SK-N-SH treated with all-trans-retinoic acid at 6 μM for 48 hours (cell line): ENCODE data around the gene EMC10.

ENCODE experiments used
- ATAC-seq: fragments of 200-7000 bp; cut with Tn5 transposase; 3 replicates; pipeline ENCODE4 v1.9.1; 2020; ENCODE audit warnings: mild to moderate bottlenecking, moderate library complexity
- ARNTL ChIP-seq: fragments of 450-650 bp; formaldehyde crosslinking; IDR thresholded peaks from 2 replicates; pipeline ENCODE4 v1.5.0; 2020; ENCODE audit warnings: low read depth, mild to moderate bottlenecking, moderate library complexity, borderline replicate concordance
- BACH2 ChIP-seq: fragments of 250-450 bp; sonication (Bioruptor Pico); IDR thresholded peaks from 2 replicates; pipeline ENCODE4 v1.9.0; 2021; ENCODE audit warnings: mild to moderate bottlenecking, borderline replicate concordance
- CSDC2 ChIP-seq: fragments of 250-450 bp; sonication (Bioruptor Pico); IDR thresholded peaks from 2 replicates; pipeline ENCODE4 v1.5.0; 2020; ENCODE audit warnings: mild to moderate bottlenecking, moderate library complexity
- ESRRG ChIP-seq: fragments of 250-450 bp; sonication (Bioruptor Pico); IDR thresholded peaks from 2 replicates; pipeline ENCODE4 v1.6.1; 2021; ENCODE audit warnings: mild to moderate bottlenecking
- GLIS3 ChIP-seq: fragments of 250-450 bp; sonication (Bioruptor Pico); IDR thresholded peaks from 2 replicates; pipeline ENCODE4 v1.5.0; 2020; ENCODE audit warnings: mild to moderate bottlenecking, moderate library complexity
- ISL1 ChIP-seq: fragments of 250-450 bp; sonication (Bioruptor Pico); IDR thresholded peaks from 2 replicates; pipeline ENCODE4 v2.1.2; 2022; ENCODE audit warnings: mild to moderate bottlenecking, moderate library complexity
- OSR1 ChIP-seq: fragments of 250-450 bp; sonication (Bioruptor Pico); IDR thresholded peaks from 2 replicates; pipeline ENCODE4 v1.8.0; 2022; ENCODE audit warnings: moderate library complexity, mild to moderate bottlenecking, inconsistent platforms
- PATZ1 ChIP-seq: fragments of 250-450 bp; sonication (Bioruptor Pico); IDR thresholded peaks from 2 replicates; pipeline ENCODE4 v1.8.0; 2020; ENCODE audit warnings: mild to moderate bottlenecking, moderate library complexity, borderline replicate concordance
- POU6F1 ChIP-seq: fragments of 250-450 bp; sonication (Bioruptor Pico); IDR thresholded peaks from 2 replicates; pipeline ENCODE4 v1.8.0; 2021; ENCODE audit warnings: low read depth, mild to moderate bottlenecking, moderate library complexity, borderline replicate concordance
- PPARA ChIP-seq: fragments of 250-450 bp; sonication (Bioruptor Pico); IDR thresholded peaks from 2 replicates; pipeline ENCODE4 v1.5.0; 2020; ENCODE audit warnings: mild to moderate bottlenecking, borderline replicate concordance
- RARB ChIP-seq: fragments of 250-450 bp; sonication (Bioruptor Pico); IDR thresholded peaks from 2 replicates; pipeline ENCODE4 v1.8.0; 2021; ENCODE audit warnings: mild to moderate bottlenecking, moderate library complexity
- SNAI2 ChIP-seq: fragments of 250-450 bp; sonication (Bioruptor Pico); IDR thresholded peaks from 2 replicates; pipeline ENCODE4 v1.5.0; 2020; ENCODE audit warnings: mild to moderate bottlenecking, moderate library complexity
- TCF4 ChIP-seq: fragments of 250-450 bp; sonication (Bioruptor Pico); IDR thresholded peaks from 2 replicates; pipeline ENCODE4 v1.8.0; 2021; ENCODE audit warnings: mild to moderate bottlenecking, moderate library complexity, borderline replicate concordance
- TOX ChIP-seq: fragments of 250-450 bp; sonication (Bioruptor Pico); IDR thresholded peaks from 2 replicates; pipeline ENCODE4 v1.8.0; 2021; ENCODE audit warnings: mild to moderate bottlenecking, moderate library complexity, borderline replicate concordance
- ZC3H10 ChIP-seq: fragments of 250-450 bp; sonication (Bioruptor Pico); IDR thresholded peaks from 2 replicates; pipeline ENCODE4 v1.5.1; 2021; ENCODE audit warnings: mild to moderate bottlenecking, moderate library complexity
- ZFP3 ChIP-seq: fragments of 250-450 bp; sonication (Bioruptor Pico); IDR thresholded peaks from 2 replicates; pipeline ENCODE4 v1.5.0; 2020; ENCODE audit warnings: mild to moderate bottlenecking, moderate library complexity
- ZFP30 ChIP-seq: fragments of 450-650 bp; formaldehyde crosslinking; IDR thresholded peaks from 2 replicates; pipeline ENCODE4 v1.5.0; 2022; ENCODE audit warnings: mild to moderate bottlenecking, moderate library complexity
- ZNF565 ChIP-seq: fragments of 450-650 bp; formaldehyde crosslinking; conservative IDR thresholded peaks from 2 replicates; pipeline ENCODE4 v1.5.0; 2020; ENCODE audit warnings: low read depth, mild to moderate bottlenecking, moderate library complexity
- ZNF70 ChIP-seq: fragments of 450-650 bp; formaldehyde crosslinking; IDR thresholded peaks from 2 replicates; pipeline ENCODE4 v1.5.0; 2020; ENCODE audit warnings: mild to moderate bottlenecking, moderate library complexity
- ZNF8 ChIP-seq: fragments of 450-650 bp; formaldehyde crosslinking; IDR thresholded peaks from 2 replicates; pipeline ENCODE4 v1.5.0; 2020; ENCODE audit warnings: mild to moderate bottlenecking, moderate library complexity
- TF ChIP-seq, protein P1 (sequence below): fragments of 250-450 bp; sonication (Bioruptor Pico); IDR thresholded peaks from 2 replicates; pipeline ENCODE4 v1.5.1; 2021; ENCODE audit warnings: mild to moderate bottlenecking, moderate library complexity
- TF ChIP-seq, protein P2 (sequence below): fragments of 250-450 bp; sonication (Bioruptor Pico); IDR thresholded peaks from 2 replicates; pipeline ENCODE4 v1.5.0; 2020; ENCODE audit warnings: mild to moderate bottlenecking, moderate library complexity

EMC10 gene

DNA sequence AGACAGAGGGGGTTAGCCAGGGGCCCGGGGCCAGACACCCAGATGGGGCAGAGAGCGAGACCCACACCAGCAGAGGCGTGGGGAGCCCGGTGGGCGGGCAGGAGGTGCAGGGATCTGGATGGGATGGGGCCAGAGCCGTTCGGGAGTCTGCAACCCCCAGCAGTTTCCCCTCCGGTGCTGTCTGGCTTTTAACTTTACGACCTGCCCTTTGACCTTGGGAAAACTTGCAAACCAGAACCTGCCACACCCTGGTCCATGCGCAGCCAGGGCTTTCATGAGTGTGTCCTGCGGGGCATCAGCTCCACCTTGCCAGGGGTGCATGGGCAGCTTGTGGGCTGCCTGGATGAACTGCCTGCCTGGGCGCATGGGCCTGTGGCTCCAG lies 24.9 kb downstream of the EMC10 start:
- ATAC-seq = no peak; the same call in 2 of the 3 replicates
- no peak for TF ChIP-seq PPARA (CRISPR knock-in tag)
- TF ChIP-seq, protein P1, sequence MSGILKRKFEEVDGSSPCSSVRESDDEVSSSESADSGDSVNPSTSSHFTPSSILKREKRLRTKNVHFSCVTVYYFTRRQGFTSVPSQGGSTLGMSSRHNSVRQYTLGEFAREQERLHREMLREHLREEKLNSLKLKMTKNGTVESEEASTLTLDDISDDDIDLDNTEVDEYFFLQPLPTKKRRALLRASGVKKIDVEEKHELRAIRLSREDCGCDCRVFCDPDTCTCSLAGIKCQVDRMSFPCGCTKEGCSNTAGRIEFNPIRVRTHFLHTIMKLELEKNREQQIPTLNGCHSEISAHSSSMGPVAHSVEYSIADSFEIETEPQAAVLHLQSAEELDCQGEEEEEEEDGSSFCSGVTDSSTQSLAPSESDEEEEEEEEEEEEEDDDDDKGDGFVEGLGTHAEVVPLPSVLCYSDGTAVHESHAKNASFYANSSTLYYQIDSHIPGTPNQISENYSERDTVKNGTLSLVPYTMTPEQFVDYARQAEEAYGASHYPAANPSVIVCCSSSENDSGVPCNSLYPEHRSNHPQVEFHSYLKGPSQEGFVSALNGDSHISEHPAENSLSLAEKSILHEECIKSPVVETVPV = no peak
- TF ChIP-seq SNAI2 (CRISPR knock-in tag) = no peak
- TF ChIP-seq PATZ1 = no peak
- no peak for TF ChIP-seq BACH2 (CRISPR knock-in tag)
- TF ChIP-seq OSR1 = no peak
- TF ChIP-seq TOX (CRISPR knock-in tag) = no peak

DNA sequence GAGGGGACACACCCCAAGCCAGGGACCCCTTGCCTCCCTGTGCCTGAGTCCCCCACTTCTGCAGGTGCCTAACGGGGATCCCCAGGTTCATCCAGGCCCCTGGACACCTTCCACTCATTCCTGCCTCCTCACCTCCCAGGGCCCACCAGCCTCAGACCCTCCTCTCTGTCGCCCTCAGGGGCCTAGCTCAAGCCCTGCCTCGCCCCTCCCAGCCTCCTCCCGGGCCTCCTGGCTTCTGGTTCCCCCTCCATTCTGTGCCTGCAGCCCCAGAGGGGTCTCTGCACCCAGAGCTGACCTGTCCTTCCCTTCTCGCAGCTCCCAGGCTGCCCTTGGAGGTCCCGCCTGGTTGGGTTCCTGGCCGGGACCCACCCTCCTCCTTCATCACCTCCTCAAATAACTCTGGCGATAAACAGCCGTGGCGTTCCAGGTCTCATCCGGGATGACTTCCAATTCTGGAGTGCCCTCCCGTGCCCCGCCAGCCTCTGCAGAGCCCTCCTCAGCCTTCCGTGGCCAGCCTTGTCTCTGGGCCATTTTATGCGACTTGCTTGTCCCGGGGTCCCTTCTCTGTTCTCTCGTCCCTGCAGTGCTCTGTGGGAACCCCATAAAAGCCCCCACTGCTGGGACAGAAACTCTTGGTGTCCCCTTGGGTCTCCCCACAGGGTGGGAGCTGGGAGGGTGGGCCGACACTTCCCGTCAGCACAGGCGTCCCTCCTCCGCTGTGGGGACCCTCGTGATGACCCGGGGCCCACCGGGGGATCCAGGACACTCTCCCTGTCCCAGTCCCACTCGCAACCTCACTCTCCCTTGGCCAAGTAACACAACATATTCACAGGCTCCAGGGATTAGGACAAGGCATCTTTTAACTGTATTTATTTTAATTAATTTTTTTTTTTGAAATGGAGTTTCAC lies 25.5 kb downstream of the EMC10 start:
- TF ChIP-seq ESRRG (CRISPR knock-in tag) (no peak), BACH2 (CRISPR knock-in tag) (no peak), TOX (CRISPR knock-in tag) (no peak), TCF4 (no peak), OSR1 (no peak), ZFP3 (CRISPR knock-in tag) (no peak), POU6F1 (CRISPR knock-in tag) (no peak), ZFP30 (CRISPR knock-in tag) (no peak), ARNTL (no peak), PPARA (CRISPR knock-in tag) (no peak), CSDC2 (no peak), RARB (CRISPR knock-in tag) (no peak), ISL1 (no peak), SNAI2 (CRISPR knock-in tag) (no peak), ZNF70 (no peak), ZC3H10 (CRISPR knock-in tag) (no peak), PATZ1 (no peak)
- TF ChIP-seq, protein P2, sequence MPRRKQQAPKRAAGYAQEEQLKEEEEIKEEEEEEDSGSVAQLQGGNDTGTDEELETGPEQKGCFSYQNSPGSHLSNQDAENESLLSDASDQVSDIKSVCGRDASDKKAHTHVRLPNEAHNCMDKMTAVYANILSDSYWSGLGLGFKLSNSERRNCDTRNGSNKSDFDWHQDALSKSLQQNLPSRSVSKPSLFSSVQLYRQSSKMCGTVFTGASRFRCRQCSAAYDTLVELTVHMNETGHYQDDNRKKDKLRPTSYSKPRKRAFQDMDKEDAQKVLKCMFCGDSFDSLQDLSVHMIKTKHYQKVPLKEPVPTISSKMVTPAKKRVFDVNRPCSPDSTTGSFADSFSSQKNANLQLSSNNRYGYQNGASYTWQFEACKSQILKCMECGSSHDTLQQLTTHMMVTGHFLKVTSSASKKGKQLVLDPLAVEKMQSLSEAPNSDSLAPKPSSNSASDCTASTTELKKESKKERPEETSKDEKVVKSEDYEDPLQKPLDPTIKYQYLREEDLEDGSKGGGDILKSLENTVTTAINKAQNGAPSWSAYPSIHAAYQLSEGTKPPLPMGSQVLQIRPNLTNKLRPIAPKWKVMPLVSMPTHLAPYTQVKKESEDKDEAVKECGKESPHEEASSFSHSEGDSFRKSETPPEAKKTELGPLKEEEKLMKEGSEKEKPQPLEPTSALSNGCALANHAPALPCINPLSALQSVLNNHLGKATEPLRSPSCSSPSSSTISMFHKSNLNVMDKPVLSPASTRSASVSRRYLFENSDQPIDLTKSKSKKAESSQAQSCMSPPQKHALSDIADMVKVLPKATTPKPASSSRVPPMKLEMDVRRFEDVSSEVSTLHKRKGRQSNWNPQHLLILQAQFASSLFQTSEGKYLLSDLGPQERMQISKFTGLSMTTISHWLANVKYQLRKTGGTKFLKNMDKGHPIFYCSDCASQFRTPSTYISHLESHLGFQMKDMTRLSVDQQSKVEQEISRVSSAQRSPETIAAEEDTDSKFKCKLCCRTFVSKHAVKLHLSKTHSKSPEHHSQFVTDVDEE (CRISPR knock-in tag) = no peak
- TF ChIP-seq, all 23 proteins: peak for 0
- no peak for ATAC-seq

DNA sequence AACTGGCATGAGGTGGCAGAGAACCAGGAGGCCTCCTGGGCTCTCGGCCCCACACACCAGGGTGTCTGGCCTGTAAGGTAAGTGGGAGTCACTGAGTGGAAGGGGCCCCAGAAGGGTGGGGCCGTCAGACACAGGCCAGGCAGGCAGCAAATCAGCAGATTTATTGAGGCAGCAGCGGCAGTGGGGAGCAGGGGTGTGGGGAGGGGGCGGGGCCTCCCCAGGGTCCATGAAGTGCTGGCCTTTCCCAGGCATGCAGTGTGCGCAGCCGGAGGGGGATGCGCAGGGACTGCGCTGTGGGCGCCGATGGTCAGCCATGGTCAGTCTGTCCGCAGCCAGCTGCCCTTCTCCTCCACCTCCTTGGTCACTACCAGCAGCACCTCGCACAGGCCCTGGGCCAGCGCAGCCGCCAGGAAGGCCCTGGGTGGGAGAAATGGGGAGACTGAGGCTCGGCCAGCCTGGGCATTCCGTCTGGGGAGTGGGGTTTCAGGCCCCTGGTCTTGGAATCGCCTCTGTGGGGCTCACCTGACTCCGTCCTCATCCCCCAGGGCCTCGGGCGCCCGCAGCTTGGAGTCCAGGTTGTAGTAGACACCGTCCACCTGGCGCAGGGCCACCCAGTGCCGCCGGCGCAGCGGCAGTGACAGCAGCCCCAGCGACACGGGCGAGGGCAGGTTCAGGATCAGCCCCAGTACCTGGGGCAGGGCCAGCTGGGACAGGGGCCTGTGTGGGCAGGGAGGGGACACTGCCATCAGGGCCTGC lies 29.7 kb downstream of the EMC10 start:
- no peak for TF ChIP-seq ZFP30 (CRISPR knock-in tag)
- no peak for TF ChIP-seq ZNF8
- TF ChIP-seq CSDC2 = no peak
- TF ChIP-seq ARNTL = no peak
- TF ChIP-seq ZNF565 (CRISPR knock-in tag) = no peak
- no peak for TF ChIP-seq PATZ1
- TF ChIP-seq POU6F1 (CRISPR knock-in tag) = no peak
- TF ChIP-seq TOX (CRISPR knock-in tag) = no peak
- TF ChIP-seq GLIS3 (CRISPR knock-in tag) = no peak
- TF ChIP-seq PPARA (CRISPR knock-in tag) = no peak
- no peak for TF ChIP-seq ZFP3 (CRISPR knock-in tag)
- TF ChIP-seq, all 23 proteins: peak for 0
- ATAC-seq = no peak
